Esophagus squamous epithelium (tissue), 4 donors: ENCODE results near the gene AK1.

ENCODE experiments used
- CTCF ChIP-seq, 6 experiments: fragments of 450-650 bp in 4 of 6; fragments of 200-600 bp in 2 of 6; sonication (generic) in 2 of 6; IDR thresholded peaks; one replicate each; pipeline ENCODE4 v1.5.1; 2016 to 2019; ENCODE audit warnings: antibody characterized with exemption in 6 of 6, mild to moderate bottlenecking in 4 of 6, moderate library complexity in 4 of 6
- POLR2A ChIP-seq, 4 donors: fragments of 450-650 bp; IDR thresholded peaks; one replicate each; pipeline ENCODE4 v1.6.1; 2017; ENCODE audit warnings: antibody characterized with exemption in 4 of 4, mild to moderate bottlenecking in 4 of 4, moderate library complexity in 3 of 4

GRCh38 chr9:127903557-127904475 is 26.3 kb upstream of the AK1 start:
- TF ChIP-seq CTCF (IDR thresholded peaks at IDR 0.05) = no peak
- TF ChIP-seq POLR2A (IDR thresholded peaks at IDR 0.05) = peak in 1 of 4 donors; percentile 57
